Endodermal cell (in vitro differentiated cells): ENCODE data around the gene CTTN. TPM values are rescaled to one million over a fixed set of nuclear protein-coding genes. Genes with fewer than 3 reads are reported as not detected.

Experiments
- DNase-seq: peaks from one replicate; pipeline ENCODE4 v3.0.0-alpha.2; 2017
- H3K27ac ChIP-seq: 2 replicates; pipeline ENCODE4 v1.5.1; 2013; ENCODE audit warnings: mild to moderate bottlenecking, low read depth, low read length, moderate library complexity
- H3K27me3 ChIP-seq: 2 replicates; pipeline ENCODE4 v1.6.1; 2013; ENCODE audit warnings: mild to moderate bottlenecking, low read length, moderate library complexity; ENCODE audit not compliant: insufficient read depth, control insufficient read depth, poor library complexity, severe bottlenecking
- H3K36me3 ChIP-seq: 2 replicates; pipeline ENCODE4 v1.7.0; 2013; ENCODE audit warnings: mild to moderate bottlenecking, low read length, moderate library complexity; ENCODE audit not compliant: control insufficient read depth, insufficient read depth
- H3K4me1 ChIP-seq: one replicate; pipeline ENCODE4 v1.7.0; 2013; ENCODE audit warnings: low read length; ENCODE audit not compliant: control insufficient read depth, insufficient read depth
- H3K4me3 ChIP-seq: 2 replicates; pipeline ENCODE4 v1.5.1; 2013; ENCODE audit warnings: mild to moderate bottlenecking, low read length, moderate library complexity
- H3K9ac ChIP-seq: 2 replicates; pipeline ENCODE4 v1.6.1; 2013; ENCODE audit warnings: mild to moderate bottlenecking, low read length, moderate library complexity; ENCODE audit not compliant: poor library complexity, severe bottlenecking; ENCODE audit errors: extremely low read depth
- H3K9me3 ChIP-seq: 2 replicates; pipeline ENCODE4 v1.6.1; 2013; ENCODE audit warnings: mild to moderate bottlenecking, low read length, moderate library complexity; ENCODE audit not compliant: control insufficient read depth
- H3K27ac Mint-ChIP-seq: 2 replicates; pipeline ENCODE4 v1.8.0; 2020; ENCODE audit warnings: mixed read lengths
- H3K27me3 Mint-ChIP-seq: 2 replicates; pipeline ENCODE4 v1.8.0; 2021; ENCODE audit warnings: mild to moderate bottlenecking, mixed read lengths; ENCODE audit not compliant: insufficient read depth
- H3K36me3 Mint-ChIP-seq: 2 replicates; pipeline ENCODE4 v1.8.0; 2020; ENCODE audit warnings: low read depth, mixed read lengths
- H3K4me1 Mint-ChIP-seq: 2 replicates; pipeline ENCODE4 v1.8.0; 2020; ENCODE audit warnings: mixed read lengths
- H3K4me3 Mint-ChIP-seq: 2 replicates; pipeline ENCODE4 v1.8.0; 2020; ENCODE audit warnings: mild to moderate bottlenecking, moderate library complexity, mixed read lengths
- H3K9me3 Mint-ChIP-seq: 2 replicates; pipeline ENCODE4 v1.8.0; 2020; ENCODE audit warnings: mild to moderate bottlenecking, mixed read lengths
- WGBS, 2 experiments: methylation state at CpG; one replicate each; pipeline versions ENCODE4 v1.1.5 to v1.1.7; 2013; ENCODE audit warnings: missing lambda C conversion rate in 2 of 2, mixed read lengths in 1 of 2; ENCODE audit not compliant: insufficient coverage in 1 of 2, insufficient read length in 1 of 2; 5-methylcytosine and 5-hydroxymethylcytosine counted together
- total RNA-seq, 2 donors: library from RNA; stranded (reverse); fragmentation: NEBNext Ultra II Directional in 1 of 2; extraction: Animal tissue kit (Norgen Biotek cat#: 25700) in 1 of 2; gene quantifications; 2 replicates in 1 of 2; 3 replicates in 1 of 2; pipeline ENCODE4 v1.2.1, GENCODE V29; 2021
- TF ChIP-seq, protein P1 (sequence below): fragments of 200-600 bp; sonication (generic); conservative IDR thresholded peaks from 2 replicates; pipeline ENCODE4 v1.5.0; 2021; ENCODE audit warnings: antibody characterized with exemption, mild to moderate bottlenecking

The CTTN gene
- total RNA-seq, 2 donors from 2014 or later: 282 to 283 TPM

DNA sequence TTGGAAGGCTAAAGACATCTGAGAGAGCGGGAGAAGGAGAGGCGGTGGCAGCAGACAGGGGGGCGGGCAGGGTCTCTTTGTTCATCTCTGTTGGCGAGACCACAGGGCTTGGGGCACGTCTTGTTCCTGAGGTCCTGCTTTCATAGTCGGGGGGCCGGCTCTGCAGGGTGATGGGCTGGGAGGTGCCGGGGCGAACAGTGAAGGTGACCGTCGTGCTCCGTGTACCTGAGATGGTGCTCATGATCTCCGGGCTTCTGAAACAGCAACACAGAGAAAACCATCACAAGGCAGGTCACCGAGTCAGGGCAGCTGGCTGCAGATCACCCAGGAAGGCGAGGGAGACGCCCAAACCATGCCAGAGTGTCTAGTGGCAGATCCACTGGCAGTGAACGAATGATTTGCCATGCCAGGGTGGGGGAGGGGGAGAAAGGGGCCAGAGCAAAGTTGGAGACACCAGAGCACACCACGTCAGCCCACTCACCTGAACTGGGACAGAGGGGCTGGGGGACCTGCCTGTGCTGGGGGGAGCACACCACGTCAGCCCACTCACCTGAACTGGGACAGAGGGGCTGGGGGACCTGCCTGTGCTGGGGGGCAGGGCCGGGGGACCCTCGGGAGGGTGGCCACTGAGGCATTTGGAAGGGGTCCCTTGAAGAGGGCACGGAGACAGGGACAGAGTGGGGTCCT lies 75.0 kb downstream of the CTTN start:
- Mint-ChIP-seq H3K36me3 (no peaks in the 10 kb centered on the region), H3K27ac (no peak overlapping the region), H3K4me3 (no peak overlapping the region), H3K9me3 (no peaks in the 10 kb centered on the region), H3K27me3 (no peaks in the 10 kb centered on the region), H3K4me1 (no peaks in the 10 kb centered on the region)
- no peak for DNase-seq
- H3K36me3 ChIP-seq: no peaks in the 10 kb centered on the region
- H3K9me3 ChIP-seq: no peaks in the 10 kb centered on the region
- no peak overlapping the region for H3K27ac ChIP-seq
- H3K27me3 ChIP-seq: no peaks in the 10 kb centered on the region
- no peak overlapping the region for H3K4me3 ChIP-seq
- TF ChIP-seq, protein P1, sequence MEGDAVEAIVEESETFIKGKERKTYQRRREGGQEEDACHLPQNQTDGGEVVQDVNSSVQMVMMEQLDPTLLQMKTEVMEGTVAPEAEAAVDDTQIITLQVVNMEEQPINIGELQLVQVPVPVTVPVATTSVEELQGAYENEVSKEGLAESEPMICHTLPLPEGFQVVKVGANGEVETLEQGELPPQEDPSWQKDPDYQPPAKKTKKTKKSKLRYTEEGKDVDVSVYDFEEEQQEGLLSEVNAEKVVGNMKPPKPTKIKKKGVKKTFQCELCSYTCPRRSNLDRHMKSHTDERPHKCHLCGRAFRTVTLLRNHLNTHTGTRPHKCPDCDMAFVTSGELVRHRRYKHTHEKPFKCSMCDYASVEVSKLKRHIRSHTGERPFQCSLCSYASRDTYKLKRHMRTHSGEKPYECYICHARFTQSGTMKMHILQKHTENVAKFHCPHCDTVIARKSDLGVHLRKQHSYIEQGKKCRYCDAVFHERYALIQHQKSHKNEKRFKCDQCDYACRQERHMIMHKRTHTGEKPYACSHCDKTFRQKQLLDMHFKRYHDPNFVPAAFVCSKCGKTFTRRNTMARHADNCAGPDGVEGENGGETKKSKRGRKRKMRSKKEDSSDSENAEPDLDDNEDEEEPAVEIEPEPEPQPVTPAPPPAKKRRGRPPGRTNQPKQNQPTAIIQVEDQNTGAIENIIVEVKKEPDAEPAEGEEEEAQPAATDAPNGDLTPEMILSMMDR: no peak
- WGBS, 2 experiments: 92 to 97% methylated on average over 17 to 22 of the region's 22 CpGs
- H3K4me1 ChIP-seq: no peaks in the 10 kb centered on the region
- no peak overlapping the region for H3K9ac ChIP-seq

DNA sequence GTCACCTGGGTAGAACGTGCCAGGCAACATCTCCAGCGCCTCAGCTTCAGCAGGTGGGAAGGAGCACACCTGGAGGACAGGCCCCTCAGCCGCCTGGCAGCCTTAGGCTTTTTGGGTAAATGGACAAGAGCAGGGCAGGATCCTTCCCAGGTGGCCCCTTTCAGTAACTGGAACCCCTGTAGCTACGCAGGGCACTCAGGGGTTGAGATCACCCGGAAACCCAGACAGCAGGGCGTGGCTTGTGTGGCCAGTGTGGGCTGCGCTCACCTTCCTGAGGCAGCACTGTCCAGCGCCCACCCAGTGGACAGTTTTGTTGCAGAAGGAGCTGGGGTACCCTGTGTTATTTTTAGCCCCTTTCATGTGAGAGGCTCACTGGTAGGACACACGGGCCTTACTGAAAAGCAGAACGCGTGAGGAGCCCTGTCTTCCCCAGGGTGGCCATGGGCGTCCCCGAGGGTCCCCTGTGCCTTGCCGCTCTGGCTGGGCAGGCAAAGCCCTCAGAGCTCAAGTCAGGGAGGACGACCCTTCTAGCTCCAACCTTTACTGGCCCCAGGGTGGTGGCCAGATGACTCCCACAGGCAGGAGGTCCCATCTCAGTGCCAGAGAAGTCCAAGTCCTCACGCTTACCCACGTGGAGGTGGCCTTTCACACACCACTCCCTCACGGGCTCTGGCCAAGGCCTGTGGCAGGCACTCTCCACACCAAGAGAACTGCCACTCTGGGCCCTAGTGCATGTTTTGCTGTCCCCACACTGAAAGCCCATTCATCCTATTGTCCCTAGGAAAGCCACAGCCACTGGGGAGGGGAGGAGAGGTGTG lies 75.8 kb downstream of the CTTN start:
- no peaks in the 10 kb centered on the region for H3K4me1 ChIP-seq
- H3K27ac ChIP-seq: no peak overlapping the region
- DNase-seq: no peak
- no peaks in the 10 kb centered on the region for H3K36me3 Mint-ChIP-seq
- no peak overlapping the region for H3K9ac ChIP-seq
- H3K4me1 Mint-ChIP-seq: no peaks in the 10 kb centered on the region
- H3K27me3 ChIP-seq: no peaks in the 10 kb centered on the region
- no peaks in the 10 kb centered on the region for H3K36me3 ChIP-seq
- H3K4me3 ChIP-seq: no peak overlapping the region
- 89 to 99% methylated on average over 12 to 18 of the region's 18 CpGs for WGBS, 2 experiments
- no peaks in the 10 kb centered on the region for H3K9me3 ChIP-seq
- H3K9me3 Mint-ChIP-seq: no peaks in the 10 kb centered on the region
- no peaks in the 10 kb centered on the region for H3K27me3 Mint-ChIP-seq
- no peak overlapping the region for H3K27ac Mint-ChIP-seq
- TF ChIP-seq, protein P1: no peak
- H3K4me3 Mint-ChIP-seq: no peak overlapping the region

DNA sequence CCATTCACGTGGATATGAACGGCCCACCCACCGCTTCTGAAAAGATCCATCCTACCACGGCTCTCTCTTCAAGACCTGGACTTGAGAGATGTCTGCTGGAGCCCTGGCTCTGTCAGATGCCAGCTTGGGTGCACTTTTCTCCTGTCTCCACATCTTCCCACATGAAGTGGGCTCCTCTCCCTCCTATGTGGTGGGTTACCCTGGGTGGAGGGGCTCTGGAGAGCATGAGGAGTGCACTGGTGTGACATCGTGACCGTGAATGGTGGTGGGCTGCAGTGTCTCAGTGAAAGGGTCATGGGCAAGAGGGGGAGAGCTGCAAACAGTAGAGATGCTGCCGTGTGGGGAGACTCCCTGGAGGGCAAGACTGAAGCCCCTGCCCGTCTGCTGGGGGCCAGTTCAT lies 76.4 kb downstream of the CTTN start:
- Histone ChIP-seq H3K9ac (no peak overlapping the region), H3K9me3 (no peaks in the 10 kb centered on the region), H3K36me3 (no peaks in the 10 kb centered on the region), H3K27me3 (no peaks in the 10 kb centered on the region), H3K27ac (no peak overlapping the region), H3K4me1 (no peaks in the 10 kb centered on the region), H3K4me3 (no peak overlapping the region)
- no peaks in the 10 kb centered on the region for H3K36me3 Mint-ChIP-seq
- no peak overlapping the region for H3K4me3 Mint-ChIP-seq
- WGBS, 2 experiments: 82 to 86% methylated on average over 3 to 8 of the region's 8 CpGs
- no peak for DNase-seq
- no peaks in the 10 kb centered on the region for H3K27me3 Mint-ChIP-seq
- H3K27ac Mint-ChIP-seq: no peak overlapping the region
- no peaks in the 10 kb centered on the region for H3K9me3 Mint-ChIP-seq
- TF ChIP-seq, protein P1: no peak
- H3K4me1 Mint-ChIP-seq: no peaks in the 10 kb centered on the region
